GM12878 (cell line): ENCODE data around the gene ZBTB4. TPM values are rescaled to one million over a fixed set of nuclear protein-coding genes. Genes with fewer than 3 reads are reported as not detected.

ENCODE experiments used
- ATAC-seq: fragments of 200-7000 bp; cut with Tn5 transposase; 3 replicates; pipeline ENCODE4 v1.9.1; 2020; ENCODE audit warnings: mild to moderate bottlenecking, moderate library complexity
- BruUV-seq: library from RNA; stranded (reverse); fragments of 400-500 nt; replicated peaks from 2 replicates; lab custom pipeline; 2021; lab: Mats Ljungman, UMichigan
- CTCF ChIA-PET: fragments of 300-600 bp; sonication (Branson Sonifier 250); formaldehyde crosslinking; extraction: SDS; loops from one replicate; lab custom pipeline; 2021; ENCODE audit warnings: inconsistent platforms; lab: Yijun Ruan, JAX
- POLR2A ChIA-PET: fragments of 350-600 bp; formaldehyde crosslinking; extraction: SDS; loops from one replicate; lab custom pipeline; 2021; ENCODE audit warnings: inconsistent platforms; lab: Charles Lee
- RAD21 ChIA-PET: fragments of 300-600 bp; sonication (Branson Sonifier 250); formaldehyde crosslinking; loops from one replicate; lab custom pipeline; 2023; ENCODE audit warnings: antibody characterized with exemption; ENCODE audit not compliant: unreplicated experiment; lab: Charles Lee
- SMC1A ChIA-PET: fragments of 300-600 bp; sonication (Branson Sonifier 250); formaldehyde crosslinking; loops from one replicate; lab custom pipeline; 2023; ENCODE audit not compliant: unreplicated experiment, uncharacterized antibody; lab: Charles Lee
- DNase-seq: peaks from one replicate; pipeline ENCODE4 v3.0.0-alpha.2; 2011; ENCODE audit warnings: low read depth, low spot score
- FAIRE-seq: peaks from 3 replicates; lab custom pipeline; 2011; peaks lifted over from hg19 to GRCh38; lab: Jason Lieb, UNC
- H2AFZ ChIP-seq: 2 replicates; pipeline ENCODE4 v1.6.0; 2011; ENCODE audit warnings: low read depth, low read length, control low read depth; ENCODE audit not compliant: control insufficient read depth
- H3K27ac ChIP-seq: 2 replicates; pipeline ENCODE4 v1.5.1; 2011; ENCODE audit warnings: control low read depth; ENCODE audit not compliant: control insufficient read depth, insufficient read depth
- H3K27me3 ChIP-seq, 2 experiments: replicated peaks in 1 of 2; 2 replicates each; pipeline versions ENCODE4 v1.6.0 to v1.6.1; 2011; ENCODE audit warnings: low read length in 1 of 2; ENCODE audit not compliant: control insufficient read depth in 2 of 2, insufficient read depth in 2 of 2
- H3K36me3 ChIP-seq, 2 experiments: 2 replicates each; pipeline ENCODE4 v1.5.1; 2011; ENCODE audit warnings: low read length in 1 of 2; ENCODE audit not compliant: control insufficient read depth in 2 of 2, insufficient read depth in 2 of 2
- H3K4me1 ChIP-seq: 2 replicates; pipeline ENCODE4 v1.6.1; 2011; ENCODE audit warnings: mild to moderate bottlenecking, low read length, moderate library complexity, mixed read lengths; ENCODE audit not compliant: control insufficient read depth, insufficient read depth
- H3K4me2 ChIP-seq: 2 replicates; pipeline ENCODE4 v1.6.0; 2011; ENCODE audit warnings: control low read depth; ENCODE audit not compliant: control insufficient read depth, insufficient read depth
- H3K4me3 ChIP-seq: fragments of 200-600 bp; sonication (generic); 2 replicates; pipeline ENCODE4 v1.5.1; 2016
- H3K79me2 ChIP-seq: 2 replicates; pipeline ENCODE4 v1.6.0; 2011; ENCODE audit warnings: low read length; ENCODE audit not compliant: control insufficient read depth, insufficient read depth
- H3K9ac ChIP-seq: 2 replicates; pipeline ENCODE4 v1.8.0; 2011; ENCODE audit warnings: low read length, control low read depth, mixed read lengths; ENCODE audit not compliant: control insufficient read depth, insufficient read depth
- H3K9me3 ChIP-seq: replicated peaks from 3 replicates; pipeline ENCODE4 v1.5.1; 2011; ENCODE audit warnings: mild to moderate bottlenecking, low read length; ENCODE audit not compliant: control insufficient read depth, insufficient read depth
- H4K20me1 ChIP-seq: 2 replicates; pipeline ENCODE4 v1.6.0; 2011; ENCODE audit not compliant: control insufficient read depth, insufficient read depth
- CHD2 ChIP-seq: IDR thresholded peaks from 2 replicates; pipeline ENCODE4 v1.6.1; 2011; ENCODE audit warnings: low read depth, low read length, improper control_type of control experiment, borderline replicate concordance
- POLR2AphosphoS5 ChIP-seq: IDR thresholded peaks from 2 replicates; pipeline ENCODE4 v1.6.1; 2011; ENCODE audit warnings: mild to moderate bottlenecking, low read length, inconsistent platforms
- ZBTB4 ChIP-seq: fragments of 450-650 bp; formaldehyde crosslinking; IDR thresholded peaks from 2 replicates; pipeline ENCODE4 v1.4.0; 2022; ENCODE audit warnings: mild to moderate bottlenecking, moderate library complexity
- WGBS: methylation state at CpG from one replicate; pipeline ENCODE4 v1.1.6; 2016; ENCODE audit warnings: low lambda C conversion rate; ENCODE audit not compliant: insufficient replicate concordance, insufficient coverage; ENCODE audit errors: missing lambda C conversion rate; 5-methylcytosine and 5-hydroxymethylcytosine counted together
- in situ Hi-C: fragments of 300-500 bp; cut with MboI; formaldehyde crosslinking; loops from 9 replicates; pipeline ENCODE4 v1.14.3; 2018; ENCODE audit warnings: mixed read lengths
- intact Hi-C: fragments of 100-400 bp; cut with micrococcal nuclease; formaldehyde crosslinking; loops from one replicate; pipeline ENCODE4 v1.14.2; 2022; ENCODE audit not compliant: unreplicated experiment
- polyA plus RNA-seq, 11 experiments: library from polyadenylated mRNA; depleted of rRNA in 4 of 11; unstranded in 6 of 11; stranded (reverse) in 5 of 11; fragments of >200 nt; fragmentation: Nextera tagmentation in 4 of 11; fragmentation: Illumina TruSeq in 1 of 11; extraction: Ambion mirVana in 4 of 11; extraction: Trizol in 1 of 11; gene quantifications; 1 replicate in 1 of 11; 2 replicates in 10 of 11; pipeline versions ENCODE4 v1.2.1 to v1.2.3, GENCODE V29; 2011 to 2016; ENCODE audit warnings: inconsistent platforms in 2 of 11, missing spikeins in 2 of 11, low read depth in 1 of 11
- total RNA-seq, 4 experiments: library from RNA; depleted of rRNA in 3 of 4; stranded (reverse); fragments of >200 nt in 3 of 4; fragmentation: Illumina TruSeq in 1 of 4; extraction: Trizol in 1 of 4; gene quantifications; 2 replicates each; pipeline versions ENCODE4 v1.2.1 to v1.2.3, GENCODE V29; 2013 to 2021
- TF ChIP-seq, protein P1 (sequence below): fragments of 150-350 bp; IDR thresholded peaks from 2 replicates; pipeline ENCODE4 v1.6.1; 2014; ENCODE audit warnings: mild to moderate bottlenecking, low read depth, low read length

ZBTB4 gene
- total and polyA plus RNA-seq, 10 of the 15 experiments (the other 5 are each of a cell fraction or from before 2014, with no cell fraction given), result 2.0 to 14.9 (median 6.9) TPM

DNA sequence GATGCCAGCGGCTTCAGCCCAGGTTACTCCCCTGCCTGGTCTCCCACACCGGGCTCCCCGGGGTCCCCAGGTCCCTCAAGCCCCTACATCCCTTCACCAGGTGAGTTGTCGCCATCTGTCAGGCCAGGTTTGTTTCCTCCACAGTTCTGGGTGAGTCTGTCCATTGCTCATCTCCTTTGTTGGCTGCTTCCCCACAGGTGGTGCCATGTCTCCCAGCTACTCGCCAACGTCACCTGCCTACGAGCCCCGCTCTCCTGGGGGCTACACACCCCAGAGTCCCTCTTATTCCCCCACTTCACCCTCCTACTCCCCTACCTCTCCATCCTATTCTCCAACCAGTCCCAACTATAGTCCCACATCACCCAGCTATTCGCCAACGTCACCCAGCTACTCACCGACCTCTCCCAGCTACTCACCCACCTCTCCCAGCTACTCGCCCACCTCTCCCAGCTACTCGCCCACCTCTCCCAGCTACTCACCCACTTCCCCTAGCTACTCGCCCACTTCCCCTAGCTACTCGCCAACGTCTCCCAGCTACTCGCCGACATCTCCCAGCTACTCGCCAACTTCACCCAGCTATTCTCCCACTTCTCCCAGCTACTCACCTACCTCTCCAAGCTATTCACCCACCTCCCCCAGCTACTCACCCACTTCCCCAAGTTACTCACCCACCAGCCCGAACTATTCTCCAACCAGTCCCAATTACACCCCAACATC, 33.6 kb upstream of the ZBTB4 start:
- H3K9ac ChIP-seq, result no peak overlapping the region
- POLR2A ChIA-PET, result interaction anchor here (0.5 to 3.9 kb wide), 5 partner anchors 9 to 212 kb away, joined by 3 to 36 read pairs (median 4); partner anchors contain the start of gene TNFSF13
- no TSS peak for BruUV-seq
- FAIRE-seq, result no peak
- intact Hi-C loops, result no loop called here
- no peak overlapping the region for H3K4me2 ChIP-seq
- ATAC-seq, result no peak
- H2AFZ ChIP-seq, result no peak overlapping the region
- H4K20me1 ChIP-seq, result no peaks in the 10 kb centered on the region
- 84% methylated on average over 20 of the region's 20 CpGs for WGBS
- no peaks in the 10 kb centered on the region for H3K27me3 ChIP-seq
- H3K27ac ChIP-seq, result no peak overlapping the region
- no peaks in the 10 kb centered on the region for H3K4me1 ChIP-seq
- TF ChIP-seq POLR2AphosphoS5 (0 out of 2 replicates have a peak, but pooled peaks have one; percentile 22), CHD2 (no peak)
- no peaks in the 10 kb centered on the region for H3K9me3 ChIP-seq
- DNase-seq, result no peak
- H3K4me3 ChIP-seq, result no peak overlapping the region
- no peaks in the 10 kb centered on the region for H3K79me2 ChIP-seq
- SMC1A ChIA-PET, result interaction anchor here (0.7 to 4.2 kb wide), 9 partner anchors 39 to 175 kb away, joined by 3 to 67 read pairs (median 3); partner anchors contain the start of genes MPDU1, SENP3, TNFSF13 and WRAP53
- CTCF ChIA-PET, result interaction anchor here (0.7 to 4.4 kb wide), 19 partner anchors 10 to 174 kb away, joined by 3 to 145 read pairs (median 4); partner anchors contain the start of genes SAT2, SENP3, TMEM95 and TNFSF12
- RAD21 ChIA-PET, result interaction anchor here (1.1 to 4.1 kb wide), 4 partner anchors 19 to 157 kb away, joined by 3 to 84 read pairs (median 4); partner anchors contain the start of genes SENP3 and TNFSF13
- in situ Hi-C loops, result no loop called here
- peaks cover 16 to 38% of the 10 kb centered on the region in 2 experiments; a peak in 3 of 4 replicates for H3K36me3 ChIP-seq

DNA sequence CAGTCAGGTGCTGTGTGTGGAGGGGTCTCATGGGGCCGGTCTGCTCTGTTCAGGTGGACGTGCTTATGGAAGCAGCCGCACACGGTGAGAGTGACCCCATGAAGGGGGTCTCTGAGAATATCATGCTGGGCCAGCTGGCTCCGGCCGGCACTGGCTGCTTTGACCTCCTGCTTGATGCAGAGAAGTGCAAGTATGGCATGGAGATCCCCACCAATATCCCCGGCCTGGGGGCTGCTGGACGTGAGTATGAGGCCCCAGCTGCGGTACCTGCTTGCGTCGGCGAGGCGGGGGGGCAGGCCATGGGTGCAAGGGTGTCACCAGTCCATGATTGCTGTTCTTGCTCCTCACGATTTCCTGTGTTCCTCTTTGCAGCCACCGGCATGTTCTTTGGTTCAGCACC, 32.7 kb upstream of the ZBTB4 start:
- ChIA-PET CTCF (interaction anchor here (1.2 to 4.4 kb wide), 3 partner anchors 35 to 156 kb away, joined by 3 to 145 read pairs (median 26); partner anchors contain the start of genes SENP3, TNFSF12 and TNFSF13), SMC1A (no interaction called here), RAD21 (interaction anchor here (1.1 kb wide), 1 partner anchor 48 kb away, joined by 3 read pairs; no protein-coding TSS in a partner anchor), POLR2A (no interaction called here)
- H3K4me1 ChIP-seq, result no peaks in the 10 kb centered on the region
- in situ Hi-C loops, result no loop called here
- H3K9me3 ChIP-seq, result no peaks in the 10 kb centered on the region
- no peaks in the 10 kb centered on the region for H3K27me3 ChIP-seq
- WGBS, result 98% methylated on average over 15 of the region's 15 CpGs
- ATAC-seq (no peak), FAIRE-seq (no peak), DNase-seq (no peak)
- H3K4me3 ChIP-seq, result no peak overlapping the region
- TF ChIP-seq ZBTB4 (CRISPR knock-in tag), result no peak
- TF ChIP-seq, protein P1, sequence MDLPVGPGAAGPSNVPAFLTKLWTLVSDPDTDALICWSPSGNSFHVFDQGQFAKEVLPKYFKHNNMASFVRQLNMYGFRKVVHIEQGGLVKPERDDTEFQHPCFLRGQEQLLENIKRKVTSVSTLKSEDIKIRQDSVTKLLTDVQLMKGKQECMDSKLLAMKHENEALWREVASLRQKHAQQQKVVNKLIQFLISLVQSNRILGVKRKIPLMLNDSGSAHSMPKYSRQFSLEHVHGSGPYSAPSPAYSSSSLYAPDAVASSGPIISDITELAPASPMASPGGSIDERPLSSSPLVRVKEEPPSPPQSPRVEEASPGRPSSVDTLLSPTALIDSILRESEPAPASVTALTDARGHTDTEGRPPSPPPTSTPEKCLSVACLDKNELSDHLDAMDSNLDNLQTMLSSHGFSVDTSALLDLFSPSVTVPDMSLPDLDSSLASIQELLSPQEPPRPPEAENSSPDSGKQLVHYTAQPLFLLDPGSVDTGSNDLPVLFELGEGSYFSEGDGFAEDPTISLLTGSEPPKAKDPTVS, result no peak
- peaks cover 19 to 38% of the 10 kb centered on the region in 2 experiments; a peak in 3 of 4 replicates for H3K36me3 ChIP-seq
- no TSS peak for BruUV-seq
- H4K20me1 ChIP-seq, result no peaks in the 10 kb centered on the region
- H3K27ac ChIP-seq, result no peak overlapping the region
- no peaks in the 10 kb centered on the region for H3K79me2 ChIP-seq
- no peak overlapping the region for H3K4me2 ChIP-seq
- no peak overlapping the region for H3K9ac ChIP-seq
- no peak overlapping the region for H2AFZ ChIP-seq
- intact Hi-C loops, result no loop called here
